H9 (cell line): ENCODE results near the gene KCNIP3. TPM values are rescaled to one million over a fixed set of nuclear protein-coding genes. Genes with fewer than 3 reads are reported as not detected.
A peak's percentile ranks its signal among the peaks of the same experiment; 100 is the strongest.

Experiments used
- DNase-seq: peaks from one replicate; pipeline ENCODE4 v3.0.0-alpha.2; 2017
- H2AFZ ChIP-seq: one replicate; pipeline ENCODE4 v1.6.1; 2013; ENCODE audit warnings: mild to moderate bottlenecking, low read length, control low read depth, moderate library complexity
- H2AK5ac ChIP-seq: 2 replicates; pipeline ENCODE4 v1.6.1; 2013; ENCODE audit warnings: low read length, control low read depth, mixed read lengths; ENCODE audit not compliant: insufficient read length
- H2BK120ac ChIP-seq: one replicate; pipeline ENCODE4 v1.6.1; 2013; ENCODE audit warnings: low read depth, mild to moderate bottlenecking, low read length, control low read depth, inconsistent platforms; ENCODE audit not compliant: poor library complexity, severe bottlenecking
- H2BK12ac ChIP-seq: 2 replicates; pipeline ENCODE4 v1.6.1; 2013; ENCODE audit warnings: low read length, control low read depth, mixed read lengths, low read depth; ENCODE audit not compliant: insufficient read length
- H2BK15ac ChIP-seq: 2 replicates; pipeline ENCODE4 v1.6.1; 2013; ENCODE audit warnings: low read depth, low read length, control low read depth
- H2BK20ac ChIP-seq: one replicate; pipeline ENCODE4 v1.6.1; 2013; ENCODE audit warnings: low read depth, mild to moderate bottlenecking, low read length, control low read depth, inconsistent platforms; ENCODE audit not compliant: poor library complexity, severe bottlenecking
- H2BK5ac ChIP-seq: 2 replicates; pipeline ENCODE4 v1.6.1; 2013; ENCODE audit warnings: low read length, control low read depth, mixed read lengths; ENCODE audit not compliant: insufficient read length
- H3K14ac ChIP-seq: 2 replicates; pipeline ENCODE4 v1.6.1; 2013; ENCODE audit warnings: low read length, control low read depth; ENCODE audit not compliant: insufficient read depth
- H3K18ac ChIP-seq: 2 replicates; pipeline ENCODE4 v1.6.1; 2013; ENCODE audit warnings: low read depth, mild to moderate bottlenecking, mixed read lengths, low read length, control low read depth; ENCODE audit not compliant: insufficient read length
- H3K23ac ChIP-seq: 2 replicates; pipeline ENCODE4 v1.6.1; 2013; ENCODE audit warnings: low read length, control low read depth, mixed read lengths, low read depth; ENCODE audit not compliant: insufficient read length
- H3K23me2 ChIP-seq: 2 replicates; pipeline ENCODE4 v1.6.1; 2013; ENCODE audit warnings: low read depth, mild to moderate bottlenecking, mixed read lengths, low read length, control low read depth; ENCODE audit not compliant: insufficient read length, poor library complexity, severe bottlenecking
- H3K27ac ChIP-seq: 2 replicates; pipeline ENCODE4 v1.5.1; 2013; ENCODE audit warnings: low read length, control low read depth, mixed read lengths, low read depth; ENCODE audit not compliant: insufficient read length
- H3K27me3 ChIP-seq: 2 replicates; pipeline ENCODE4 v1.6.1; 2013; ENCODE audit warnings: low read length, control low read depth, inconsistent platforms; ENCODE audit not compliant: insufficient read depth
- H3K4ac ChIP-seq: 2 replicates; pipeline ENCODE4 v1.6.1; 2013; ENCODE audit warnings: low read depth, mild to moderate bottlenecking, control low read depth, inconsistent platforms, low read length, moderate library complexity
- H3K4me1 ChIP-seq: 2 replicates; pipeline ENCODE4 v1.6.1; 2013; ENCODE audit warnings: low read length, control low read depth, inconsistent platforms; ENCODE audit not compliant: insufficient read depth
- H3K4me2 ChIP-seq: 2 replicates; pipeline ENCODE4 v1.6.1; 2013; ENCODE audit warnings: low read length, control low read depth, mixed read lengths; ENCODE audit not compliant: insufficient read length, insufficient read depth
- H3K56ac ChIP-seq: 2 replicates; pipeline ENCODE4 v1.6.1; 2013; ENCODE audit warnings: low read depth, mild to moderate bottlenecking, mixed read lengths, low read length, control low read depth; ENCODE audit not compliant: insufficient read length
- H3K79me1 ChIP-seq: 2 replicates; pipeline ENCODE4 v1.6.1; 2013; ENCODE audit warnings: low read depth, mild to moderate bottlenecking, moderate library complexity, low read length, control low read depth, inconsistent platforms; ENCODE audit not compliant: insufficient read depth, poor library complexity, severe bottlenecking
- H3K79me2 ChIP-seq: 2 replicates; pipeline ENCODE4 v1.6.1; 2013; ENCODE audit warnings: low read length, control low read depth, inconsistent platforms; ENCODE audit not compliant: insufficient read depth
- H3K9ac ChIP-seq: 2 replicates; pipeline ENCODE4 v1.6.1; 2013; ENCODE audit warnings: low read length, control low read depth, mixed read lengths; ENCODE audit not compliant: insufficient read length; ENCODE audit errors: extremely low read depth
- H3K9me3 ChIP-seq: one replicate; pipeline ENCODE4 v1.6.1; 2013; ENCODE audit warnings: low read depth, low read length, inconsistent platforms; ENCODE audit not compliant: control insufficient read depth
- H3T11ph ChIP-seq: one replicate; pipeline ENCODE4 v1.6.1; 2013; ENCODE audit warnings: mild to moderate bottlenecking, low read length, control low read depth, inconsistent platforms
- H4K20me1 ChIP-seq: one replicate; pipeline ENCODE4 v1.6.1; 2013; ENCODE audit not compliant: control insufficient read depth, insufficient read length, insufficient read depth
- H4K5ac ChIP-seq: 2 replicates; pipeline ENCODE4 v1.6.1; 2013; ENCODE audit warnings: low read depth, mild to moderate bottlenecking, mixed read lengths, low read length, control low read depth; ENCODE audit not compliant: insufficient read length
- H4K8ac ChIP-seq: replicated peaks from 2 replicates; pipeline ENCODE4 v1.6.1; 2013; ENCODE audit warnings: low read length, control low read depth, mixed read lengths, low read depth; ENCODE audit not compliant: insufficient read length
- H4K91ac ChIP-seq: 2 replicates; pipeline ENCODE4 v1.6.1; 2013; ENCODE audit warnings: low read depth, mild to moderate bottlenecking, moderate library complexity, mixed read lengths, low read length, control low read depth; ENCODE audit not compliant: insufficient read length
- H3K27ac Mint-ChIP-seq, 3 experiments: 2 replicates in 2 of 3; 3 replicates in 1 of 3; pipeline ENCODE4 v1.8.0; 2020 to 2021; ENCODE audit warnings: mixed read lengths in 3 of 3, mild to moderate bottlenecking in 1 of 3, moderate library complexity in 1 of 3
- H3K27me3 Mint-ChIP-seq: 2 replicates; pipeline ENCODE4 v1.8.0; 2021; ENCODE audit warnings: low read depth, mild to moderate bottlenecking, moderate library complexity, mixed read lengths
- H3K36me3 Mint-ChIP-seq, 3 experiments: 2 replicates in 2 of 3; 3 replicates in 1 of 3; pipeline ENCODE4 v1.8.0; 2020 to 2021; ENCODE audit warnings: low read depth in 3 of 3, mixed read lengths in 3 of 3; ENCODE audit not compliant: insufficient read depth in 1 of 3
- H3K4me1 Mint-ChIP-seq, 2 experiments: 2 replicates each; pipeline ENCODE4 v1.8.0; 2020; ENCODE audit warnings: mixed read lengths in 2 of 2
- H3K4me3 Mint-ChIP-seq, 2 experiments: 2 replicates in 1 of 2; 3 replicates in 1 of 2; pipeline ENCODE4 v1.8.0; 2020 to 2021; ENCODE audit warnings: mild to moderate bottlenecking in 2 of 2, mixed read lengths in 2 of 2, moderate library complexity in 1 of 2
- H3K9me3 Mint-ChIP-seq, 2 experiments: 2 replicates in 1 of 2; 3 replicates in 1 of 2; pipeline ENCODE4 v1.8.0; 2020; ENCODE audit warnings: mild to moderate bottlenecking in 2 of 2, mixed read lengths in 2 of 2, moderate library complexity in 1 of 2
- CTCF ChIP-seq: fragments of 200-600 bp; sonication (generic); conservative IDR thresholded peaks from 3 replicates; pipeline ENCODE4 v1.8.0; 2021; ENCODE audit warnings: antibody characterized with exemption, mild to moderate bottlenecking
- WGBS: extraction: QIAGEN DNeasy Blood & Tissue Kit; methylation state at CpG from one replicate; pipeline ENCODE4 v1.1.7; 2013; ENCODE audit warnings: missing lambda C conversion rate, low lambda C conversion rate, mixed read lengths; ENCODE audit not compliant: insufficient read length; ENCODE audit errors: extremely low coverage; 5-methylcytosine and 5-hydroxymethylcytosine counted together
- total RNA-seq: library from RNA; stranded (reverse); gene quantifications from 2 replicates; pipeline ENCODE4 v1.2.1, GENCODE V29; 2021

Gene KCNIP3
- total RNA-seq, 1 experiment from 2014 or later = 1.5 TPM

- Histone ChIP-seq H3K27me3 (no peaks in the 10 kb centered on the region), H4K5ac (no peak overlapping the region), H3K79me1 (no peaks in the 10 kb centered on the region), H3K4me2 (no peak overlapping the region), H3K9ac (no peak overlapping the region), H2BK20ac (no peak overlapping the region), H4K8ac (no peak overlapping the region), H2AK5ac (no peak overlapping the region), H3K56ac (no peak overlapping the region), H2BK5ac (no peak overlapping the region), H3T11ph (no peak overlapping the region), H4K20me1 (no peaks in the 10 kb centered on the region), H3K9me3 (no peaks in the 10 kb centered on the region), H3K18ac (no peak overlapping the region), H2BK12ac (no peak overlapping the region), H4K91ac (no peak overlapping the region), H3K23me2 (no peaks in the 10 kb centered on the region), H3K4me1 (no peaks in the 10 kb centered on the region), H2BK120ac (no peak overlapping the region), H3K23ac (no peak overlapping the region), H2BK15ac (no peak overlapping the region), H2AFZ (no peak overlapping the region), H3K4ac (no peak overlapping the region), H3K79me2 (no peaks in the 10 kb centered on the region), H3K14ac (no peak overlapping the region; the same call in 1 of the 2 replicates), H3K27ac (no peak overlapping the region)
- Mint-ChIP-seq H3K27ac (no peak overlapping the region; a peak in 1 of 7 replicates), H3K4me3 (no peak overlapping the region), H3K9me3 (no peaks in the 10 kb centered on the region), H3K36me3 (no peaks in the 10 kb centered on the region), H3K4me1 (peaks cover 2 to 6% of the 10 kb centered on the region in 2 experiments; a peak in 2 of 4 replicates), H3K27me3 (peaks cover 33% of the 10 kb centered on the region)
- WGBS = no CpG with 5 or more reads among the region's 12 CpGs
- peak; percentile 23 for DNase-seq
- no peak for TF ChIP-seq CTCF
These were observed 88.4 kb downstream of the KCNIP3 start for GRCh38 chr2:95385570-95385984.
